GM23338 (cell line): Measurements from ENCODE around the gene COMMD2. TPM values are rescaled to one million over a fixed set of nuclear protein-coding genes. Genes with fewer than 3 reads are reported as not detected.

Experiments used
- ATAC-seq: fragments of 200-7000 bp; cut with Tn5 transposase; 3 replicates; pipeline ENCODE4 v1.9.1; 2020
- DNase-seq: peaks from one replicate; pipeline ENCODE4 v3.0.0-alpha.2; 2015; ENCODE audit warnings: low spot score
- H2AFZ ChIP-seq: fragments of 200-600 bp; sonication (generic); 2 replicates; pipeline ENCODE4 v1.8.0; 2016; ENCODE audit warnings: antibody characterized with exemption, mild to moderate bottlenecking, moderate library complexity
- H3F3A ChIP-seq: fragments of 200-600 bp; sonication (generic); replicated peaks from 2 replicates; pipeline ENCODE4 v1.8.0; 2017; ENCODE audit warnings: antibody characterized with exemption, mixed run types, low read depth
- H3K27ac ChIP-seq: fragments of 200-600 bp; sonication (generic); 2 replicates; pipeline ENCODE4 v1.6.1; 2016; ENCODE audit warnings: low read depth
- H3K27me3 ChIP-seq: fragments of 200-600 bp; sonication (generic); 2 replicates; pipeline ENCODE4 v1.8.0; 2016; ENCODE audit warnings: mild to moderate bottlenecking, mixed run types, moderate library complexity; ENCODE audit not compliant: insufficient read depth
- H3K36me3 ChIP-seq: fragments of 200-600 bp; sonication (generic); 2 replicates; pipeline ENCODE4 v1.8.0; 2016; ENCODE audit warnings: mild to moderate bottlenecking; ENCODE audit not compliant: insufficient read depth
- H3K4me1 ChIP-seq: fragments of 200-600 bp; sonication (generic); 2 replicates; pipeline ENCODE4 v1.8.0; 2016; ENCODE audit warnings: mild to moderate bottlenecking, moderate library complexity; ENCODE audit not compliant: insufficient read depth
- H3K4me2 ChIP-seq: fragments of 200-600 bp; sonication (generic); 2 replicates; pipeline ENCODE4 v1.7.1; 2017; ENCODE audit warnings: mixed run types
- H3K4me3 ChIP-seq: fragments of 200-600 bp; sonication (generic); 2 replicates; pipeline ENCODE4 v1.6.1; 2016; ENCODE audit warnings: mixed run types
- H3K79me2 ChIP-seq: fragments of 200-600 bp; sonication (generic); replicated peaks from 2 replicates; pipeline ENCODE4 v1.8.0; 2017; ENCODE audit warnings: mild to moderate bottlenecking; ENCODE audit not compliant: insufficient read depth
- H3K9me2 ChIP-seq: fragments of 200-600 bp; sonication (generic); 2 replicates; pipeline ENCODE4 v1.8.0; 2017; ENCODE audit not compliant: insufficient read depth
- H4K20me1 ChIP-seq: fragments of 200-600 bp; sonication (generic); replicated peaks from 2 replicates; pipeline ENCODE4 v1.8.0; 2017; ENCODE audit warnings: mild to moderate bottlenecking; ENCODE audit not compliant: insufficient read depth
- H3K27ac Mint-ChIP-seq: 2 replicates; pipeline ENCODE4 v1.8.0; 2020; ENCODE audit warnings: inconsistent platforms, mild to moderate bottlenecking, moderate library complexity, mixed read lengths
- H3K27me3 Mint-ChIP-seq: 3 replicates; pipeline ENCODE4 v1.8.0; 2022; ENCODE audit warnings: low read depth, mild to moderate bottlenecking, moderate library complexity, mixed read lengths, inconsistent platforms; ENCODE audit not compliant: insufficient read depth, poor library complexity
- H3K36me3 Mint-ChIP-seq: 3 replicates; pipeline ENCODE4 v1.8.0; 2021; ENCODE audit warnings: low read depth, mild to moderate bottlenecking, inconsistent platforms, moderate library complexity, mixed read lengths
- H3K4me1 Mint-ChIP-seq: 3 replicates; pipeline ENCODE4 v1.8.0; 2020; ENCODE audit warnings: mild to moderate bottlenecking, inconsistent platforms, mixed read lengths
- H3K4me3 Mint-ChIP-seq: 3 replicates; pipeline ENCODE4 v1.8.0; 2021; ENCODE audit warnings: moderate library complexity, mild to moderate bottlenecking, inconsistent platforms, mixed read lengths
- H3K9me3 Mint-ChIP-seq: 3 replicates; pipeline ENCODE4 v1.8.0; 2020; ENCODE audit warnings: moderate library complexity, mild to moderate bottlenecking, inconsistent platforms, mixed read lengths
- CREB1 ChIP-seq: fragments of 250-450 bp; sonication (Bioruptor Pico); IDR thresholded peaks from 2 replicates; pipeline ENCODE4 v1.5.0; 2020; ENCODE audit warnings: low read depth, mild to moderate bottlenecking, moderate library complexity
- EZH2 ChIP-seq: fragments of 200-600 bp; sonication (generic); IDR thresholded peaks from one replicate; pipeline ENCODE4 v1.8.0; 2017; ENCODE audit warnings: antibody characterized with exemption, mild to moderate bottlenecking, low read depth; ENCODE audit not compliant: unreplicated experiment
- EZH2phosphoT487 ChIP-seq: fragments of 200-600 bp; sonication (generic); IDR thresholded peaks from one replicate; pipeline ENCODE4 v1.8.1; 2018; ENCODE audit warnings: antibody characterized with exemption; ENCODE audit not compliant: unreplicated experiment
- JUNB ChIP-seq: IDR thresholded peaks from one replicate; pipeline ENCODE4 v1.6.1; 2016; ENCODE audit warnings: antibody characterized with exemption; ENCODE audit not compliant: unreplicated experiment
- NANOG ChIP-seq: IDR thresholded peaks from 2 replicates; pipeline ENCODE4 v1.6.1; 2016; ENCODE audit warnings: antibody characterized with exemption, borderline replicate concordance
- POLR2AphosphoS5 ChIP-seq: IDR thresholded peaks from 2 replicates; pipeline ENCODE4 v1.6.1; 2016; ENCODE audit warnings: antibody characterized with exemption, low read depth
- STAT1 ChIP-seq: IDR thresholded peaks from one replicate; pipeline ENCODE4 v1.6.1; 2016; ENCODE audit warnings: antibody characterized with exemption; ENCODE audit not compliant: unreplicated experiment
- ZNF114 ChIP-seq: fragments of 250-450 bp; sonication (Bioruptor Pico); IDR thresholded peaks from 2 replicates; pipeline ENCODE4 v1.5.0; 2020; ENCODE audit warnings: mild to moderate bottlenecking, moderate library complexity
- ZNF331 ChIP-seq: fragments of 250-450 bp; sonication (Bioruptor Pico); IDR thresholded peaks from 2 replicates; pipeline ENCODE4 v1.5.0; 2020; ENCODE audit warnings: low read depth, mild to moderate bottlenecking, moderate library complexity
- polyA plus RNA-seq: library from polyadenylated mRNA; unstranded; fragments of >200 nt; fragmentation: Nextera tagmentation; extraction: Ambion mirVana; gene quantifications from 2 replicates; pipeline ENCODE4 v1.2.1, GENCODE V29; 2016
- total RNA-seq: library from RNA; depleted of rRNA; stranded (reverse); fragments of >200 nt; shearing (Covaris generic); gene quantifications from 2 replicates; pipeline ENCODE4 v1.2.3, GENCODE V29; 2014
- TF ChIP-seq, protein P1 (sequence below): IDR thresholded peaks from one replicate; pipeline ENCODE4 v1.6.1; 2018; ENCODE audit warnings: antibody characterized with exemption; ENCODE audit not compliant: unreplicated experiment
- TF ChIP-seq, protein P2 (sequence below): fragments of 250-450 bp; sonication (Bioruptor Pico); IDR thresholded peaks from 2 replicates; pipeline ENCODE4 v1.5.0; 2020; ENCODE audit warnings: mild to moderate bottlenecking, moderate library complexity
- TF ChIP-seq, protein P3 (sequence below): IDR thresholded peaks from 2 replicates; pipeline ENCODE4 v1.6.1; 2016; ENCODE audit warnings: antibody characterized with exemption
- TF ChIP-seq, protein P4 (sequence below), 2 experiments: fragments of 200-600 bp in 1 of 2; sonication (generic) in 1 of 2; conservative IDR thresholded peaks; 2 replicates each; pipeline versions ENCODE4 v1.5.1 to v1.6.1; 2016 to 2017; ENCODE audit warnings: antibody characterized with exemption in 2 of 2, low read depth in 2 of 2, mild to moderate bottlenecking in 2 of 2, moderate library complexity in 1 of 2

The COMMD2 gene
- total and polyA plus RNA-seq, 2 experiments from 2014 or later = 55.5 to 61.1 TPM

DNA sequence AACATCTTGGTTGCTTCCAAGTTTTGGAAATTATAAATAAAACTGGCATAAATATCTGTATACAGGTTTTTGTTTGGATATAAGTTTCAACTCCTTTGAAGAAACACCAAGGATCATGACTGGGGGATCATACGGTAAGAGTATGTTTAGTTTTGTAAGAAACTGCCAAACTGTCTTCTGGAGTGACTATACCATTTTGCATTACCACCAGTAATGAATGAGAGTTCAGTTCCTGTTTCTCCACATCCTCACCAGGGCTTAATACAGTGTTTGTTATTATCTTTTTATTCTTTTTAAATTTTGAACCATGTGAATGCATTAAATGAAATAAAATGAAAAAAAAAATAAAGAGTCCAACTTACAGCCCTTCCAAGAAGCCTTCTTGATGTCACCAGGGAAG lies 43.7 kb upstream of the COMMD2 start:
- Histone ChIP-seq H4K20me1 (no peaks in the 10 kb centered on the region), H3K36me3 (no peaks in the 10 kb centered on the region), H3K9me2 (no peaks in the 10 kb centered on the region), H3K27ac (no peak overlapping the region), H3K79me2 (no peaks in the 10 kb centered on the region), H3K4me2 (no peak overlapping the region), H2AFZ (no peak overlapping the region), H3K27me3 (no peaks in the 10 kb centered on the region), H3F3A (no peaks in the 10 kb centered on the region), H3K4me3 (no peak overlapping the region), H3K4me1 (no peaks in the 10 kb centered on the region)
- Mint-ChIP-seq H3K4me1 (no peaks in the 10 kb centered on the region), H3K27ac (no peak overlapping the region), H3K27me3 (peaks cover 2% of the 10 kb centered on the region), H3K4me3 (no peak overlapping the region), H3K9me3 (no peaks in the 10 kb centered on the region), H3K36me3 (no peaks in the 10 kb centered on the region)
- ATAC-seq (no peak), DNase-seq (no peak)
- TF ChIP-seq, protein P1, sequence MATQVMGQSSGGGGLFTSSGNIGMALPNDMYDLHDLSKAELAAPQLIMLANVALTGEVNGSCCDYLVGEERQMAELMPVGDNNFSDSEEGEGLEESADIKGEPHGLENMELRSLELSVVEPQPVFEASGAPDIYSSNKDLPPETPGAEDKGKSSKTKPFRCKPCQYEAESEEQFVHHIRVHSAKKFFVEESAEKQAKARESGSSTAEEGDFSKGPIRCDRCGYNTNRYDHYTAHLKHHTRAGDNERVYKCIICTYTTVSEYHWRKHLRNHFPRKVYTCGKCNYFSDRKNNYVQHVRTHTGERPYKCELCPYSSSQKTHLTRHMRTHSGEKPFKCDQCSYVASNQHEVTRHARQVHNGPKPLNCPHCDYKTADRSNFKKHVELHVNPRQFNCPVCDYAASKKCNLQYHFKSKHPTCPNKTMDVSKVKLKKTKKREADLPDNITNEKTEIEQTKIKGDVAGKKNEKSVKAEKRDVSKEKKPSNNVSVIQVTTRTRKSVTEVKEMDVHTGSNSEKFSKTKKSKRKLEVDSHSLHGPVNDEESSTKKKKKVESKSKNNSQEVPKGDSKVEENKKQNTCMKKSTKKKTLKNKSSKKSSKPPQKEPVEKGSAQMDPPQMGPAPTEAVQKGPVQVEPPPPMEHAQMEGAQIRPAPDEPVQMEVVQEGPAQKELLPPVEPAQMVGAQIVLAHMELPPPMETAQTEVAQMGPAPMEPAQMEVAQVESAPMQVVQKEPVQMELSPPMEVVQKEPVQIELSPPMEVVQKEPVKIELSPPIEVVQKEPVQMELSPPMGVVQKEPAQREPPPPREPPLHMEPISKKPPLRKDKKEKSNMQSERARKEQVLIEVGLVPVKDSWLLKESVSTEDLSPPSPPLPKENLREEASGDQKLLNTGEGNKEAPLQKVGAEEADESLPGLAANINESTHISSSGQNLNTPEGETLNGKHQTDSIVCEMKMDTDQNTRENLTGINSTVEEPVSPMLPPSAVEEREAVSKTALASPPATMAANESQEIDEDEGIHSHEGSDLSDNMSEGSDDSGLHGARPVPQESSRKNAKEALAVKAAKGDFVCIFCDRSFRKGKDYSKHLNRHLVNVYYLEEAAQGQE = no peak
- TF ChIP-seq, protein P2, sequence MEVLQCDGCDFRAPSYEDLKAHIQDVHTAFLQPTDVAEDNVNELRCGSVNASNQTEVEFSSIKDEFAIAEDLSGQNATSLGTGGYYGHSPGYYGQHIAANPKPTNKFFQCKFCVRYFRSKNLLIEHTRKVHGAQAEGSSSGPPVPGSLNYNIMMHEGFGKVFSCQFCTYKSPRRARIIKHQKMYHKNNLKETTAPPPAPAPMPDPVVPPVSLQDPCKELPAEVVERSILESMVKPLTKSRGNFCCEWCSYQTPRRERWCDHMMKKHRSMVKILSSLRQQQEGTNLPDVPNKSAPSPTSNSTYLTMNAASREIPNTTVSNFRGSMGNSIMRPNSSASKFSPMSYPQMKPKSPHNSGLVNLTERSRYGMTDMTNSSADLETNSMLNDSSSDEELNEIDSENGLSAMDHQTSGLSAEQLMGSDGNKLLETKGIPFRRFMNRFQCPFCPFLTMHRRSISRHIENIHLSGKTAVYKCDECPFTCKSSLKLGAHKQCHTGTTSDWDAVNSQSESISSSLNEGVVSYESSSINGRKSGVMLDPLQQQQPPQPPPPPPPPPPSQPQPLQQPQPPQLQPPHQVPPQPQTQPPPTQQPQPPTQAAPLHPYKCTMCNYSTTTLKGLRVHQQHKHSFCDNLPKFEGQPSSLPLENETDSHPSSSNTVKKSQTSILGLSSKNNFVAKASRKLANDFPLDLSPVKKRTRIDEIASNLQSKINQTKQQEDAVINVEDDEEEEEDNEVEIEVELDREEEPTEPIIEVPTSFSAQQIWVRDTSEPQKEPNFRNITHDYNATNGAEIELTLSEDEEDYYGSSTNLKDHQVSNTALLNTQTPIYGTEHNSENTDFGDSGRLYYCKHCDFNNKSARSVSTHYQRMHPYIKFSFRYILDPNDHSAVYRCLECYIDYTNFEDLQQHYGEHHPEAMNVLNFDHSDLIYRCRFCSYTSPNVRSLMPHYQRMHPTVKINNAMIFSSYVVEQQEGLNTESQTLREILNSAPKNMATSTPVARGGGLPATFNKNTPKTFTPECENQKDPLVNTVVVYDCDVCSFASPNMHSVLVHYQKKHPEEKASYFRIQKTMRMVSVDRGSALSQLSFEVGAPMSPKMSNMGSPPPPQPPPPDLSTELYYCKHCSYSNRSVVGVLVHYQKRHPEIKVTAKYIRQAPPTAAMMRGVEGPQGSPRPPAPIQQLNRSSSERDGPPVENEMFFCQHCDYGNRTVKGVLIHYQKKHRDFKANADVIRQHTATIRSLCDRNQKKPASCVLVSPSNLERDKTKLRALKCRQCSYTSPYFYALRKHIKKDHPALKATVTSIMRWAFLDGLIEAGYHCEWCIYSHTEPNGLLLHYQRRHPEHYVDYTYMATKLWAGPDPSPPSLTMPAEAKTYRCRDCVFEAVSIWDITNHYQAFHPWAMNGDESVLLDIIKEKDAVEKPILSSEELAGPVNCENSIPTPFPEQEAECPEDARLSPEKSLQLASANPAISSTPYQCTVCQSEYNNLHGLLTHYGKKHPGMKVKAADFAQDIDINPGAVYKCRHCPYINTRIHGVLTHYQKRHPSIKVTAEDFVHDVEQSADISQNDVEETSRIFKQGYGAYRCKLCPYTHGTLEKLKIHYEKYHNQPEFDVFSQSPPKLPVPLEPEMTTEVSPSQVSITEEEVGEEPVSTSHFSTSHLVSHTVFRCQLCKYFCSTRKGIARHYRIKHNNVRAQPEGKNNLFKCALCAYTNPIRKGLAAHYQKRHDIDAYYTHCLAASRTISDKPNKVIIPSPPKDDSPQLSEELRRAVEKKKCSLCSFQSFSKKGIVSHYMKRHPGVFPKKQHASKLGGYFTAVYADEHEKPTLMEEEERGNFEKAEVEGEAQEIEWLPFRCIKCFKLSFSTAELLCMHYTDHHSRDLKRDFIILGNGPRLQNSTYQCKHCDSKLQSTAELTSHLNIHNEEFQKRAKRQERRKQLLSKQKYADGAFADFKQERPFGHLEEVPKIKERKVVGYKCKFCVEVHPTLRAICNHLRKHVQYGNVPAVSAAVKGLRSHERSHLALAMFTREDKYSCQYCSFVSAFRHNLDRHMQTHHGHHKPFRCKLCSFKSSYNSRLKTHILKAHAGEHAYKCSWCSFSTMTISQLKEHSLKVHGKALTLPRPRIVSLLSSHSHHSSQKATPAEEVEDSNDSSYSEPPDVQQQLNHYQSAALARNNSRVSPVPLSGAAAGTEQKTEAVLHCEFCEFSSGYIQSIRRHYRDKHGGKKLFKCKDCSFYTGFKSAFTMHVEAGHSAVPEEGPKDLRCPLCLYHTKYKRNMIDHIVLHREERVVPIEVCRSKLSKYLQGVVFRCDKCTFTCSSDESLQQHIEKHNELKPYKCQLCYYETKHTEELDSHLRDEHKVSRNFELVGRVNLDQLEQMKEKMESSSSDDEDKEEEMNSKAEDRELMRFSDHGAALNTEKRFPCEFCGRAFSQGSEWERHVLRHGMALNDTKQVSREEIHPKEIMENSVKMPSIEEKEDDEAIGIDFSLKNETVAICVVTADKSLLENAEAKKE (CRISPR knock-in tag) = no peak
- TF ChIP-seq, protein P3, sequence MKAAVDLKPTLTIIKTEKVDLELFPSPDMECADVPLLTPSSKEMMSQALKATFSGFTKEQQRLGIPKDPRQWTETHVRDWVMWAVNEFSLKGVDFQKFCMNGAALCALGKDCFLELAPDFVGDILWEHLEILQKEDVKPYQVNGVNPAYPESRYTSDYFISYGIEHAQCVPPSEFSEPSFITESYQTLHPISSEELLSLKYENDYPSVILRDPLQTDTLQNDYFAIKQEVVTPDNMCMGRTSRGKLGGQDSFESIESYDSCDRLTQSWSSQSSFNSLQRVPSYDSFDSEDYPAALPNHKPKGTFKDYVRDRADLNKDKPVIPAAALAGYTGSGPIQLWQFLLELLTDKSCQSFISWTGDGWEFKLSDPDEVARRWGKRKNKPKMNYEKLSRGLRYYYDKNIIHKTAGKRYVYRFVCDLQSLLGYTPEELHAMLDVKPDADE = no peak
- TF ChIP-seq STAT1 = no peak
- TF ChIP-seq POLR2AphosphoS5 = no peak
- TF ChIP-seq EZH2phosphoT487 = no peak
- TF ChIP-seq ZNF114 (CRISPR knock-in tag) = no peak
- TF ChIP-seq NANOG = no peak
- TF ChIP-seq, protein P4, sequence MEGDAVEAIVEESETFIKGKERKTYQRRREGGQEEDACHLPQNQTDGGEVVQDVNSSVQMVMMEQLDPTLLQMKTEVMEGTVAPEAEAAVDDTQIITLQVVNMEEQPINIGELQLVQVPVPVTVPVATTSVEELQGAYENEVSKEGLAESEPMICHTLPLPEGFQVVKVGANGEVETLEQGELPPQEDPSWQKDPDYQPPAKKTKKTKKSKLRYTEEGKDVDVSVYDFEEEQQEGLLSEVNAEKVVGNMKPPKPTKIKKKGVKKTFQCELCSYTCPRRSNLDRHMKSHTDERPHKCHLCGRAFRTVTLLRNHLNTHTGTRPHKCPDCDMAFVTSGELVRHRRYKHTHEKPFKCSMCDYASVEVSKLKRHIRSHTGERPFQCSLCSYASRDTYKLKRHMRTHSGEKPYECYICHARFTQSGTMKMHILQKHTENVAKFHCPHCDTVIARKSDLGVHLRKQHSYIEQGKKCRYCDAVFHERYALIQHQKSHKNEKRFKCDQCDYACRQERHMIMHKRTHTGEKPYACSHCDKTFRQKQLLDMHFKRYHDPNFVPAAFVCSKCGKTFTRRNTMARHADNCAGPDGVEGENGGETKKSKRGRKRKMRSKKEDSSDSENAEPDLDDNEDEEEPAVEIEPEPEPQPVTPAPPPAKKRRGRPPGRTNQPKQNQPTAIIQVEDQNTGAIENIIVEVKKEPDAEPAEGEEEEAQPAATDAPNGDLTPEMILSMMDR (conservative IDR thresholded peaks at IDR 0.05; ENCODE audit: low read depth in 2 of 2) = no peak
- no peak for TF ChIP-seq EZH2
- no peak for TF ChIP-seq CREB1 (CRISPR knock-in tag)
- no peak for TF ChIP-seq ZNF331 (CRISPR knock-in tag)
- TF ChIP-seq JUNB = no peak
